Adrenal gland (tissue), 5 donors: ENCODE data around the gene SLC33A1.

Experiments
- CTCF ChIP-seq, 6 experiments: fragments of 450-650 bp in 4 of 6; fragments of 200-600 bp in 2 of 6; sonication (generic) in 1 of 6; IDR thresholded peaks; 1 replicate in 5 of 6; 2 replicates in 1 of 6; pipeline versions ENCODE4 v1.5.1 to v1.8.0; 2016 to 2021; ENCODE audit warnings: antibody characterized with exemption in 6 of 6, mild to moderate bottlenecking in 2 of 6, moderate library complexity in 1 of 6
- POLR2A ChIP-seq, 2 donors: fragments of 450-650 bp; IDR thresholded peaks; one replicate each; pipeline ENCODE4 v1.6.1; 2017; ENCODE audit warnings: antibody characterized with exemption in 2 of 2, mild to moderate bottlenecking in 2 of 2, moderate library complexity in 1 of 2
- donor health status: DM: no; HTN: no; CAD: no.

- TF ChIP-seq CTCF (IDR thresholded peaks at IDR 0.05) (no peak), POLR2A (IDR thresholded peaks at IDR 0.05) (no peak)
These were observed 35.7 kb upstream of the SLC33A1 start for GRCh38 chr3:155889952-155890351.
